Activated T-helper 2 cell treated with anti-CD3 and anti-CD28 coated beads, Interferon-gamma antibody, Interleukin-2, Interleukin-4, amounts not matched to agents 10 μg/mL and 5 μg/mL and 100 μg/mL, durations not matched to agents 14 hours and 24 hours and 36 hours (primary cell): ENCODE data around the gene PSG11. TPM values are rescaled to one million over a fixed set of nuclear protein-coding genes. Genes with fewer than 3 reads are reported as not detected.

Experiments
- DNase-seq: peaks from one replicate; pipeline ENCODE4 v3.0.0; 2021; ENCODE audit warnings: low spot score
- H3K27ac Mint-ChIP-seq: one replicate; pipeline ENCODE4 v1.8.0; 2021; ENCODE audit warnings: mixed read lengths
- H3K27me3 Mint-ChIP-seq: one replicate; pipeline ENCODE4 v1.8.0; 2021; ENCODE audit warnings: low read depth, mixed read lengths
- H3K36me3 Mint-ChIP-seq: one replicate; pipeline ENCODE4 v1.8.0; 2021; ENCODE audit warnings: low read depth, mixed read lengths
- H3K4me1 Mint-ChIP-seq: one replicate; pipeline ENCODE4 v1.8.0; 2021; ENCODE audit warnings: low read depth, mixed read lengths
- H3K4me3 Mint-ChIP-seq: one replicate; pipeline ENCODE4 v1.8.0; 2021; ENCODE audit warnings: low read depth, mild to moderate bottlenecking, moderate library complexity, mixed read lengths
- H3K9me3 Mint-ChIP-seq: one replicate; pipeline ENCODE4 v1.8.0; 2021; ENCODE audit warnings: mixed read lengths
- intact Hi-C: fragments of 100-400 bp; cut with micrococcal nuclease; formaldehyde crosslinking; loops from one replicate; pipeline ENCODE4 v1.15.1; 2023
- total RNA-seq: library from RNA; stranded (reverse); gene quantifications from 2 replicates; pipeline ENCODE4 v1.2.3, GENCODE V29; 2022

The PSG11 gene
- total RNA-seq, 1 donor from 2014 or later = not detected

DNA sequence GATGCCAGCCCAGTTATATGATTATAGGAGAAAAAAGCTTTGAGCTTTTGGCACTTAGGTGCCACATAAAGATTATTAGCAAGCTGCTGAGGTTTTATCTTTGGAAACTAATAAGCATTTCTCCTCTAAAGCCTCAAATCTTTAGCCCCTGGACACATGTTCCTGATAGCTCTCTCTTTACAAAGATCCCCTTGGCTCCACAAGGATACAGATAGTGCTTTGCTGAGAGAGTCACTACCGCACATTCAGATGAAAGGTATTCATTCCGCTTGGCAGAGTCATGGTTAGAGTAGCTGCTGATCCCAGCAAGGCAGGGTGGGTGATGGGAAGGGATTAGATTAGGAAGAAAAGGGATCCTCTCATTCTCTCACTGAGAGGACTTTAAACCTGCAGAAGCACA is 61.1 kb downstream of the PSG11 start:
- Mint-ChIP-seq H3K36me3 (no peaks in the 10 kb centered on the region), H3K4me3 (no peak overlapping the region), H3K4me1 (no peaks in the 10 kb centered on the region), H3K9me3 (no peaks in the 10 kb centered on the region), H3K27me3 (no peaks in the 10 kb centered on the region), H3K27ac (no peak overlapping the region)
- intact Hi-C loops = no loop called here
- DNase-seq = no peak

DNA sequence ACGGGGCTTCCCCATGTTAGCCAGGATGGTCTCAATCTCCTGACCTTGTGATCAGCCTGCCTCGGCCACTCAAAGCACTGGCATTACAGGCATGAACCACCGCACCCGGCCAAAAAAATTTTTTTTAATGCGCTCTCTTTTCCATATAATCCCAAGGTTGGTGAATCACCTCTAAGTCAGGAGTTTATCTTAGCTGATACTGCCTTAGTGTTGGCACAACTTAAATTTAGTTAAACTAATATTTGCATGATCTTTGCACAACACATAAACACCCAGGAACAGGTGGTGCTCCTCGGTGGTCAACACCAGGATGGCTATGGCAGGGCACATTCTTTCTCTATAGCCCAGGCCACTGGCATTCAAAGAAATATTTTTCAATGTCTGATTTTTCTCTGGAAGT is 65.2 kb downstream of the PSG11 start:
- Mint-ChIP-seq H3K4me3 (no peak overlapping the region), H3K36me3 (no peaks in the 10 kb centered on the region), H3K9me3 (no peaks in the 10 kb centered on the region), H3K27me3 (no peaks in the 10 kb centered on the region), H3K4me1 (no peaks in the 10 kb centered on the region), H3K27ac (no peak overlapping the region)
- no peak for DNase-seq
- intact Hi-C loops = no loop called here

Other genes with a start within 250 kb of the PSG11 start
- not detected in 2 replicates for gene PSG1, start 146.8 kb downstream of the PSG11 start, total RNA-seq
- gene PSG6, start 108.6 kb downstream of the PSG11 start, total RNA-seq = not detected in 2 replicates
- gene PSG7, start 89.3 kb downstream of the PSG11 start, total RNA-seq = not detected in 2 replicates
- not detected in 2 replicates for gene PSG2, start 56.2 kb upstream of the PSG11 start, total RNA-seq
- not detected in 2 replicates for gene PSG5, start 160.1 kb upstream of the PSG11 start, total RNA-seq
- not detected in 2 replicates for gene PSG4, start 179.2 kb upstream of the PSG11 start, total RNA-seq
- gene PSG9, start 243.1 kb upstream of the PSG11 start, total RNA-seq = not detected in 2 replicates